Esophagus muscularis mucosa (tissue), 4 donors: ENCODE data around the gene G2E3.

Experiments used
- CTCF ChIP-seq, 3 experiments: fragments of 200-600 bp in 2 of 3; fragments of 450-650 bp in 1 of 3; sonication (generic) in 2 of 3; IDR thresholded peaks; one replicate each; pipeline ENCODE4 v1.5.1; 2017 to 2019; ENCODE audit warnings: antibody characterized with exemption in 3 of 3, mild to moderate bottlenecking in 2 of 3, moderate library complexity in 1 of 3
- EP300 ChIP-seq: sonication (generic); formaldehyde crosslinking; IDR thresholded peaks from one replicate; pipeline ENCODE4 v1.6.1; 2017; ENCODE audit warnings: antibody characterized with exemption
- POLR2A ChIP-seq: fragments of 450-650 bp; IDR thresholded peaks from one replicate; pipeline ENCODE4 v1.6.1; 2017; ENCODE audit warnings: antibody characterized with exemption, moderate library complexity, mild to moderate bottlenecking, low read depth
- POLR2AphosphoS5 ChIP-seq, 2 donors: sonication (generic); formaldehyde crosslinking; IDR thresholded peaks; one replicate each; pipeline ENCODE4 v1.6.1; 2017; ENCODE audit warnings: antibody characterized with exemption in 2 of 2

GRCh38 chr14:30550335-30550734 is 8.6 kb upstream of the G2E3 start:
- TF ChIP-seq CTCF (IDR thresholded peaks at IDR 0.05) = no peak
- no peak for TF ChIP-seq EP300
- TF ChIP-seq POLR2AphosphoS5 (IDR thresholded peaks at IDR 0.05) = no peak
- no peak for TF ChIP-seq POLR2A
